ENCODE results near the gene TMEM120B.

The TMEM120B gene

GRCh38 chr12:121802843-121803698 is 90.5 kb downstream of the TMEM120B start:
- DNase-seq (ENCODE audit: low read depth in 2 of 3, low spot score in 1 of 3) = peak; percentile 82 to 86 (median 84)

- DNase-seq (ENCODE audit: low read depth in 2 of 3, low spot score in 1 of 3) = no peak
Observed at GRCh38 chr12:121803861-121804416, 91.4 kb downstream of the TMEM120B start, which contains the start of gene SETD1B. Gene SETD1B (plus strand): TSS chr12:121804009. CDS start chr12:121804738, 729 bp downstream.

GRCh38 chr12:121804417-121805111 is 92.0 kb downstream of the TMEM120B start:
- DNase-seq (ENCODE audit: low read depth in 2 of 3, low spot score in 1 of 3) = no peak

- DNase-seq (ENCODE audit: low read depth in 2 of 3, low spot score in 1 of 3) = no peak
Observed at GRCh38 chr12:121805171-121806008, 92.8 kb downstream of the TMEM120B start.

- DNase-seq (ENCODE audit: low read depth in 2 of 3, low spot score in 1 of 3) = no peak
Observed at GRCh38 chr12:121806009-121806545, 93.5 kb downstream of the TMEM120B start.

GRCh38 chr12:121806546-121807423 is 94.2 kb downstream of the TMEM120B start:
- DNase-seq (ENCODE audit: low read depth in 2 of 3, low spot score in 1 of 3) = no peak

GRCh38 chr12:121807642-121808347 is 95.2 kb downstream of the TMEM120B start:
- no peak for DNase-seq (ENCODE audit: low read depth in 2 of 3, low spot score in 1 of 3)

GRCh38 chr12:121808623-121809022 is 96.1 kb downstream of the TMEM120B start:
- DNase-seq (ENCODE audit: low read depth in 2 of 3, low spot score in 1 of 3) = no peak

- no peak for DNase-seq (ENCODE audit: low read depth in 2 of 3, low spot score in 1 of 3)
Observed at GRCh38 chr12:121809712-121810116, 97.2 kb downstream of the TMEM120B start.

- DNase-seq (ENCODE audit: low read depth in 2 of 3, low spot score in 1 of 3) = no peak
Observed at GRCh38 chr12:121810234-121810817, 97.8 kb downstream of the TMEM120B start.

GRCh38 chr12:121810833-121811433 is 98.4 kb downstream of the TMEM120B start:
- no peak for DNase-seq (ENCODE audit: low read depth in 2 of 3, low spot score in 1 of 3)

GRCh38 chr12:121811434-121812319 is 99.1 kb downstream of the TMEM120B start:
- peak in 1 of 3 donors; percentile 52 for DNase-seq (ENCODE audit: low read depth in 2 of 3, low spot score in 1 of 3)

- no peak for DNase-seq (ENCODE audit: low read depth in 2 of 3, low spot score in 1 of 3)
Observed at GRCh38 chr12:121812320-121812871, 99.8 kb downstream of the TMEM120B start.

- DNase-seq (ENCODE audit: low read depth in 2 of 3, low spot score in 1 of 3) = no peak
Observed at GRCh38 chr12:121812921-121813896, 100.7 kb downstream of the TMEM120B start.

- DNase-seq (ENCODE audit: low read depth in 2 of 3, low spot score in 1 of 3) = no peak
Observed at GRCh38 chr12:121813951-121814350, 101.4 kb downstream of the TMEM120B start.

Measured in stimulated activated CD4-positive, alpha-beta T cell treated with anti-CD3 and anti-CD28 coated beads, Interleukin-12 subunit alpha, Interleukin-12 subunit beta, amount 100 ng/mL, for 48 hours (primary cell).